H1 (cell line): ENCODE results near the gene GGTLC3. TPM values are rescaled to one million over a fixed set of nuclear protein-coding genes. Genes with fewer than 3 reads are reported as not detected.
"Not testable (repeated sequence)": the region's sequence is repeated elsewhere in the genome, so short reads cannot be mapped to it uniquely, and the experiment has no call there.

ENCODE experiments used
- CTCF ChIA-PET: fragments of 300-600 bp; sonication (Branson Sonifier 250); formaldehyde crosslinking; loops from one replicate; lab custom pipeline; 2021; ENCODE audit not compliant: partially characterized antibody; lab: Charles Lee
- POLR2A ChIA-PET: fragments of 300-600 bp; sonication (Branson Sonifier 250); formaldehyde crosslinking; loops from one replicate; lab custom pipeline; 2021; ENCODE audit warnings: inconsistent platforms; ENCODE audit not compliant: partially characterized antibody; lab: Charles Lee
- DNase-seq, 2 experiments: peaks; one replicate each; pipeline versions ENCODE4 v3.0.0 to v3.0.0-alpha.2; 2010 to 2022; ENCODE audit warnings: low spot score in 2 of 2, low read depth in 1 of 2, mixed read lengths in 1 of 2
- FAIRE-seq: peaks from 2 replicates; lab custom pipeline; 2011; peaks lifted over from hg19 to GRCh38; lab: Jason Lieb, UNC
- H2AFZ ChIP-seq: 2 replicates; pipeline ENCODE4 v1.8.1; 2012; ENCODE audit warnings: low read length, inconsistent platforms
- H2AK5ac ChIP-seq: 2 replicates; pipeline ENCODE4 v1.6.1; 2013; ENCODE audit warnings: low read depth, low read length
- H2BK120ac ChIP-seq: replicated peaks from 2 replicates; pipeline ENCODE3; 2013; ENCODE audit warnings: low read depth, low read length, inconsistent platforms
- H2BK12ac ChIP-seq: 2 replicates; pipeline ENCODE4 v1.6.1; 2013; ENCODE audit warnings: low read depth, low read length
- H2BK15ac ChIP-seq: 2 replicates; pipeline ENCODE4 v1.6.1; 2013; ENCODE audit warnings: low read length
- H2BK20ac ChIP-seq: 2 replicates; pipeline ENCODE4 v1.6.1; 2013; ENCODE audit warnings: low read length
- H2BK5ac ChIP-seq: 2 replicates; pipeline ENCODE4 v1.6.1; 2013; ENCODE audit warnings: low read depth, low read length
- H3K14ac ChIP-seq: 2 replicates; pipeline ENCODE4 v1.6.1; 2013; ENCODE audit warnings: inconsistent platforms; ENCODE audit not compliant: insufficient read length
- H3K18ac ChIP-seq: 2 replicates; pipeline ENCODE4 v1.6.1; 2013; ENCODE audit warnings: low read length; ENCODE audit errors: extremely low read depth
- H3K23ac ChIP-seq: 2 replicates; pipeline ENCODE4 v1.6.1; 2013; ENCODE audit warnings: inconsistent platforms; ENCODE audit not compliant: insufficient read length
- H3K23me2 ChIP-seq: 2 replicates; pipeline ENCODE4 v1.6.1; 2013; ENCODE audit warnings: low read depth, low read length
- H3K27ac ChIP-seq: 2 replicates; pipeline ENCODE4 v1.6.1; 2011; ENCODE audit warnings: low read depth, low read length, inconsistent platforms
- H3K27me3 ChIP-seq, 4 experiments: replicated peaks in 1 of 4; 1 replicate in 1 of 4; 2 replicates in 3 of 4; pipeline versions ENCODE4 v1.6.1 to v1.8.1; 2011 to 2013; ENCODE audit warnings: low read length in 3 of 4, mild to moderate bottlenecking in 3 of 4, inconsistent platforms in 2 of 4, mixed read lengths in 2 of 4, moderate library complexity in 1 of 4; ENCODE audit not compliant: control insufficient read depth in 3 of 4, insufficient read depth in 3 of 4; ENCODE audit errors: extremely low read depth in 1 of 4
- H3K36me3 ChIP-seq, 4 experiments: 2 replicates each; pipeline versions ENCODE4 v1.6.1 to v1.8.1; 2011 to 2013; ENCODE audit warnings: mild to moderate bottlenecking in 4 of 4, low read length in 3 of 4, moderate library complexity in 2 of 4, control low read depth in 1 of 4, inconsistent platforms in 1 of 4; ENCODE audit not compliant: insufficient read depth in 4 of 4, control insufficient read depth in 2 of 4
- H3K4ac ChIP-seq: replicated peaks from 2 replicates; pipeline ENCODE3; 2013; ENCODE audit warnings: low read length, low read depth, mixed read lengths, inconsistent platforms; ENCODE audit not compliant: insufficient read length
- H3K4me1 ChIP-seq, 4 experiments: replicated peaks in 1 of 4; 1 replicate in 1 of 4; 2 replicates in 3 of 4; pipeline versions ENCODE4 v1.6.1 to v1.8.1; 2011 to 2013; ENCODE audit warnings: low read length in 3 of 4, inconsistent platforms in 2 of 4, mixed read lengths in 1 of 4; ENCODE audit not compliant: insufficient read depth in 4 of 4, control insufficient read depth in 3 of 4
- H3K4me2 ChIP-seq, 2 experiments: 2 replicates each; pipeline versions ENCODE4 v1.6.1 to v1.8.1; 2011 to 2013; ENCODE audit warnings: low read depth in 2 of 2, low read length in 2 of 2, control low read depth in 1 of 2, inconsistent platforms in 1 of 2, mild to moderate bottlenecking in 1 of 2; ENCODE audit not compliant: insufficient read depth in 1 of 2
- H3K4me3 ChIP-seq, 4 experiments: fragments of 200-600, 300-600 bp in 1 of 4; sonication (generic), shearing (Covaris generic), sonication (Bioruptor Twin) in 1 of 4; 2 replicates each; pipeline versions ENCODE4 v1.5.1 to v1.8.1; 2011 to 2016; ENCODE audit warnings: low read length in 4 of 4, low read depth in 3 of 4, control low read depth in 2 of 4, inconsistent platforms in 2 of 4, mild to moderate bottlenecking in 2 of 4, mixed read lengths in 1 of 4, moderate library complexity in 1 of 4; ENCODE audit not compliant: insufficient read depth in 2 of 4; ENCODE audit errors: extremely low read depth in 1 of 4
- H3K56ac ChIP-seq: replicated peaks from 2 replicates; pipeline ENCODE3; 2013; ENCODE audit warnings: low read depth, mild to moderate bottlenecking, mixed read lengths, low read length, inconsistent platforms; ENCODE audit not compliant: insufficient read length
- H3K79me1 ChIP-seq: 2 replicates; pipeline ENCODE4 v1.6.1; 2013; ENCODE audit warnings: low read depth, low read length, control low read depth
- H3K79me2 ChIP-seq, 2 experiments: 2 replicates each; pipeline versions ENCODE4 v1.6.1 to v1.8.1; 2012 to 2013; ENCODE audit warnings: low read length in 2 of 2, mild to moderate bottlenecking in 2 of 2, inconsistent platforms in 1 of 2; ENCODE audit not compliant: insufficient read depth in 2 of 2, control insufficient read depth in 1 of 2
- H3K9ac ChIP-seq, 4 experiments: replicated peaks in 1 of 4; 1 replicate in 1 of 4; 2 replicates in 3 of 4; pipeline versions ENCODE4 v1.6.1 to v1.8.1; 2011 to 2013; ENCODE audit warnings: low read depth in 3 of 4, low read length in 3 of 4, control low read depth in 2 of 4, mild to moderate bottlenecking in 2 of 4, moderate library complexity in 2 of 4, inconsistent platforms in 1 of 4; ENCODE audit errors: extremely low read depth in 1 of 4
- H3K9me3 ChIP-seq, 2 experiments: 2 replicates each; pipeline versions ENCODE4 v1.6.1 to v1.8.1; 2012 to 2013; ENCODE audit warnings: mild to moderate bottlenecking in 2 of 2, moderate library complexity in 2 of 2, control low read depth in 1 of 2, inconsistent platforms in 1 of 2, low read depth in 1 of 2, low read length in 1 of 2, mixed read lengths in 1 of 2; ENCODE audit not compliant: insufficient read depth in 2 of 2
- H4K20me1 ChIP-seq, 2 experiments: replicated peaks in 1 of 2; 2 replicates each; pipeline versions ENCODE3 to v1.8.1; 2011 to 2013; ENCODE audit warnings: inconsistent platforms in 2 of 2, low read length in 2 of 2, mild to moderate bottlenecking in 1 of 2; ENCODE audit not compliant: insufficient read depth in 2 of 2, control insufficient read depth in 1 of 2
- H4K5ac ChIP-seq: 2 replicates; pipeline ENCODE4 v1.6.1; 2013; ENCODE audit warnings: low read length, low read depth, mixed read lengths, inconsistent platforms; ENCODE audit not compliant: insufficient read length
- H4K8ac ChIP-seq: 2 replicates; pipeline ENCODE4 v1.8.0; 2013; ENCODE audit warnings: mild to moderate bottlenecking, moderate library complexity, low read length, inconsistent platforms; ENCODE audit not compliant: insufficient read depth; ENCODE audit errors: extremely low read depth
- H4K91ac ChIP-seq: replicated peaks from 2 replicates; pipeline ENCODE3; 2013; ENCODE audit warnings: low read length, mixed read lengths, inconsistent platforms; ENCODE audit not compliant: insufficient read length
- WGBS, 2 experiments: shearing (Covaris generic) in 1 of 2; methylation state at CpG; one replicate each; pipeline versions ENCODE4 v1.1.6 to v1.1.7; 2013 to 2015; ENCODE audit warnings: low lambda C conversion rate in 2 of 2, mixed read lengths in 2 of 2, inconsistent platforms in 1 of 2, low coverage in 1 of 2, missing lambda C conversion rate in 1 of 2; ENCODE audit not compliant: insufficient replicate concordance in 2 of 2, insufficient coverage in 1 of 2, insufficient read length in 1 of 2; ENCODE audit errors: extremely low coverage in 1 of 2, missing lambda C conversion rate in 1 of 2; 5-methylcytosine and 5-hydroxymethylcytosine counted together
- polyA plus RNA-seq, 7 experiments: library from polyadenylated mRNA; depleted of rRNA in 3 of 7; stranded (reverse) in 5 of 7; unstranded in 2 of 7; fragments of >200 nt in 5 of 7; fragments of 200-250 nt in 2 of 7; gene quantifications; 1 replicate in 5 of 7; 2 replicates in 1 of 7; 4 replicates in 1 of 7; pipeline versions ENCODE4 v1.2.1 to v1.2.3, GENCODE V29; 2011 to 2013; ENCODE audit warnings: missing spikeins in 2 of 7, mixed read lengths in 2 of 7
- total RNA-seq: library from RNA; stranded (reverse); fragmentation: NEBNext Ultra II Directional; extraction: Animal tissue kit (Norgen Biotek cat#: 25700); gene quantifications from 2 replicates; pipeline ENCODE4 v1.2.1, GENCODE V29; 2021

The GGTLC3 gene
- total and polyA plus RNA-seq, 2 of the 8 experiments (the other 6 are each of a cell fraction or from before 2014, with no cell fraction given) = not detected

- H3K27ac ChIP-seq, CTCF ChIA-PET, FAIRE-seq, H3K79me1 ChIP-seq, H3K56ac ChIP-seq, DNase-seq, H3K4ac ChIP-seq, H3K14ac ChIP-seq, H3K9ac ChIP-seq, H3K23me2 ChIP-seq, POLR2A ChIA-PET, H3K4me3 ChIP-seq, H4K8ac ChIP-seq, H2BK12ac ChIP-seq, H2BK5ac ChIP-seq, H3K27me3 ChIP-seq, H4K5ac ChIP-seq, H3K36me3 ChIP-seq, H2AFZ ChIP-seq, H4K91ac ChIP-seq, H2AK5ac ChIP-seq, H3K18ac ChIP-seq, H2BK120ac ChIP-seq, H3K9me3 ChIP-seq, H2BK20ac ChIP-seq, H3K23ac ChIP-seq, H2BK15ac ChIP-seq, H3K79me2 ChIP-seq, H4K20me1 ChIP-seq, H3K4me2 ChIP-seq, H3K4me1 ChIP-seq: not testable (repeated sequence)
- WGBS, 2 experiments = no CpG with 5 or more reads among the region's 4 CpGs
Measured at GRCh38 chr22:18558516-18558915, 40.6 kb upstream of the GGTLC3 start.
